RWPE2 (cell line): ENCODE results near the gene IQGAP2.

Experiments
- ATAC-seq: fragments of 200-7000 bp; cut with Tn5 transposase; 3 replicates; pipeline ENCODE4 v1.9.1; 2021; ENCODE audit warnings: low read depth
- DNase-seq: peaks from one replicate; pipeline ENCODE4 v3.0.0-alpha.2; 2020; ENCODE audit warnings: low spot score
- H3K27ac ChIP-seq: fragments of 450-650 bp; 2 replicates; pipeline ENCODE4 v1.5.1; 2017; ENCODE audit warnings: mild to moderate bottlenecking; ENCODE audit not compliant: poor library complexity, severe bottlenecking
- H3K27me3 ChIP-seq: fragments of 250-450 bp; sonication (Bioruptor Pico); 2 replicates; pipeline ENCODE4 v1.5.1; 2021; ENCODE audit warnings: mild to moderate bottlenecking, moderate library complexity; ENCODE audit not compliant: insufficient read depth, poor library complexity, severe bottlenecking
- H3K36me3 ChIP-seq: fragments of 250-450 bp; sonication (Bioruptor Pico); 2 replicates; pipeline ENCODE4 v1.5.1; 2020; ENCODE audit warnings: low read depth, mild to moderate bottlenecking, moderate library complexity
- H3K4me1 ChIP-seq: fragments of 250-450 bp; sonication (Bioruptor Pico); 2 replicates; pipeline ENCODE4 v1.5.1; 2021; ENCODE audit warnings: mild to moderate bottlenecking, moderate library complexity; ENCODE audit not compliant: insufficient read depth, poor library complexity, severe bottlenecking
- H3K4me3 ChIP-seq: fragments of 250-450 bp; sonication (Bioruptor Pico); 2 replicates; pipeline ENCODE4 v1.5.1; 2021; ENCODE audit warnings: mild to moderate bottlenecking, moderate library complexity; ENCODE audit not compliant: severe bottlenecking
- H3K9me3 ChIP-seq: fragments of 250-450 bp; sonication (Bioruptor Pico); 2 replicates; pipeline ENCODE4 v1.5.1; 2021; ENCODE audit warnings: mild to moderate bottlenecking, moderate library complexity; ENCODE audit not compliant: severe bottlenecking
- TF ChIP-seq, protein P1 (sequence below): fragments of 450-650 bp; IDR thresholded peaks from one replicate; pipeline ENCODE4 v1.5.1; 2017; ENCODE audit warnings: mild to moderate bottlenecking, moderate library complexity; ENCODE audit not compliant: poor library complexity, severe bottlenecking

The IQGAP2 gene

GRCh38 chr5:76529464-76530344, 126.6 kb downstream of the IQGAP2 start:
- Histone ChIP-seq H3K4me3 (no peak overlapping the region), H3K27ac (no peak overlapping the region), H3K27me3 (no peaks in the 10 kb centered on the region), H3K4me1 (peaks cover 4% of the 10 kb centered on the region), H3K9me3 (no peaks in the 10 kb centered on the region), H3K36me3 (no peaks in the 10 kb centered on the region)
- no peak for ATAC-seq
- no peak for DNase-seq
- TF ChIP-seq, protein P1, sequence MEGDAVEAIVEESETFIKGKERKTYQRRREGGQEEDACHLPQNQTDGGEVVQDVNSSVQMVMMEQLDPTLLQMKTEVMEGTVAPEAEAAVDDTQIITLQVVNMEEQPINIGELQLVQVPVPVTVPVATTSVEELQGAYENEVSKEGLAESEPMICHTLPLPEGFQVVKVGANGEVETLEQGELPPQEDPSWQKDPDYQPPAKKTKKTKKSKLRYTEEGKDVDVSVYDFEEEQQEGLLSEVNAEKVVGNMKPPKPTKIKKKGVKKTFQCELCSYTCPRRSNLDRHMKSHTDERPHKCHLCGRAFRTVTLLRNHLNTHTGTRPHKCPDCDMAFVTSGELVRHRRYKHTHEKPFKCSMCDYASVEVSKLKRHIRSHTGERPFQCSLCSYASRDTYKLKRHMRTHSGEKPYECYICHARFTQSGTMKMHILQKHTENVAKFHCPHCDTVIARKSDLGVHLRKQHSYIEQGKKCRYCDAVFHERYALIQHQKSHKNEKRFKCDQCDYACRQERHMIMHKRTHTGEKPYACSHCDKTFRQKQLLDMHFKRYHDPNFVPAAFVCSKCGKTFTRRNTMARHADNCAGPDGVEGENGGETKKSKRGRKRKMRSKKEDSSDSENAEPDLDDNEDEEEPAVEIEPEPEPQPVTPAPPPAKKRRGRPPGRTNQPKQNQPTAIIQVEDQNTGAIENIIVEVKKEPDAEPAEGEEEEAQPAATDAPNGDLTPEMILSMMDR = no peak

DNA sequence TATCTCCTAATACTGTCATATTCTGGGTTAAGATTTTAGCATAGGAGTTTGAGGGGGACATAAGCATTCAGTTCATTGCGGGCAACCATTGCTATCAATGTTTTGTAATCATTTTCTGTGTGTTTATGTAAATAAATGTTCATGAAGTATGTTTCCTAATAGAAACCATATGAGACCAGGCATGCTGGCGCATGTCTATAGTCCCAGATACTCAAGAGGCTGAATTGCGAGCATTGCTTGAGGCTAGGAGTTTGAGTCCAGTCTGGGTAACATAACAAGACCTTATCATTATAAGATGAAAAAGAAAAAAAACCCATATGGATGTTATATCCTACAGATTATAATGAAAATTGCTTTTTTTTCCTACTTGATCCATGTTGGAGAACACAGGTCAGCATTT, 129.0 kb downstream of the IQGAP2 start:
- Histone ChIP-seq H3K27me3 (no peaks in the 10 kb centered on the region), H3K4me3 (no peak overlapping the region), H3K9me3 (no peaks in the 10 kb centered on the region), H3K27ac (no peak overlapping the region), H3K4me1 (peaks cover 4% of the 10 kb centered on the region), H3K36me3 (no peaks in the 10 kb centered on the region)
- TF ChIP-seq, protein P1 = no peak
- ATAC-seq = no peak
- DNase-seq = no peak

DNA sequence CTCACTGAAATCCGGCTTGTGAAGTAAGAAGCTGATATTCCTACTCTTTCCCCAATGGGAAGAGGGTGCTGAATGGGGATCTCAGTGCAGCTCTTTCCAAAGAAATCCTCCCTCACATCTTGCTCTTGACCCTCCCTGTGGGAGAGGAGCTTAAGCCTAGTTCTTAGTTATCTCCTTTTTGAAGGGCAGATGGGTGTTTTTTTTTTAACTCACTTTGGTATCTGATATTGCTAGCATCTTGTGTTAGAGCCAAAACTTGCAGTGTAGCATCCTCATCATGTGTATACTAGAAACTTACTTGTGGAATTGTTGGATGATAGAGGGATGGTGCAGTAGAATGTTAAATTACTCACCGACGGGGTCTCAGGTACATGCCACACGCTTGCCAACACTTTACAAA, 129.9 kb downstream of the IQGAP2 start:
- H3K27ac ChIP-seq = no peak overlapping the region
- TF ChIP-seq, protein P1 = no peak
- H3K9me3 ChIP-seq = no peaks in the 10 kb centered on the region
- DNase-seq (no peak), ATAC-seq (no peak)
- H3K27me3 ChIP-seq = no peaks in the 10 kb centered on the region
- no peaks in the 10 kb centered on the region for H3K4me1 ChIP-seq
- no peaks in the 10 kb centered on the region for H3K36me3 ChIP-seq
- H3K4me3 ChIP-seq = no peak overlapping the region

GRCh38 chr5:76535577-76535976, 132.5 kb downstream of the IQGAP2 start:
- H3K27ac ChIP-seq = no peak overlapping the region
- no peaks in the 10 kb centered on the region for H3K9me3 ChIP-seq
- ATAC-seq (no peak), DNase-seq (no peak)
- no peaks in the 10 kb centered on the region for H3K36me3 ChIP-seq
- H3K4me1 ChIP-seq = no peaks in the 10 kb centered on the region
- no peaks in the 10 kb centered on the region for H3K27me3 ChIP-seq
- TF ChIP-seq, protein P1 = no peak
- H3K4me3 ChIP-seq = no peak overlapping the region

DNA sequence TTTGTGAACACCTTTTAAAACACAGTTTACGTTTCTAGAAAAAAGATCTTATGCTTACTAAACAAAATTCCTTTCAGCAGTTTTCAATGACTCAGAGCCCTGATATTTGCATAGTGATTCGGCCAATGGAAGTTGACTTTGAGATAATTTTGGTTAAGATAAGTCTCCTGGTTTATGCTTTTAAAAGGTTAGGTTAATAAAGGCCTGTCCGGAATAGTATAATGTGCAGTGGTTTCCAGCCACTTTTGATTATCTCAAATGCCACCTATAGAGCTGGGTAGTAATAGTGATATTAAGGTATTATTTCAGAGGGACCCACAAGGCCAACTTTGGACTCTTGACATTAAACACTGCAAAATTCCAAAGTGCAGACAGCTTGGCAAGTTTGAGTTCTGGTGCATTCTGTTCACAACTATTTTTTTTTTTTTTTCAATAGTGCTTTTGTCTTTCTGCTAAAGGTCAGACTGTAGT, 134.0 kb downstream of the IQGAP2 start:
- no peaks in the 10 kb centered on the region for H3K4me1 ChIP-seq
- H3K27ac ChIP-seq = no peak overlapping the region
- no peaks in the 10 kb centered on the region for H3K9me3 ChIP-seq
- DNase-seq = no peak
- no peaks in the 10 kb centered on the region for H3K27me3 ChIP-seq
- ATAC-seq = no peak
- no peaks in the 10 kb centered on the region for H3K36me3 ChIP-seq
- TF ChIP-seq, protein P1 = no peak
- H3K4me3 ChIP-seq = no peak overlapping the region
